OCI-M2 (cell line): ENCODE results near the gene PIGS.

ENCODE experiments used
- DNase-seq: peaks from one replicate; lab custom pipeline; 2025; ENCODE audit not compliant: unreplicated experiment; lab: John Stamatoyannopoulos, UW

The PIGS gene

DNA sequence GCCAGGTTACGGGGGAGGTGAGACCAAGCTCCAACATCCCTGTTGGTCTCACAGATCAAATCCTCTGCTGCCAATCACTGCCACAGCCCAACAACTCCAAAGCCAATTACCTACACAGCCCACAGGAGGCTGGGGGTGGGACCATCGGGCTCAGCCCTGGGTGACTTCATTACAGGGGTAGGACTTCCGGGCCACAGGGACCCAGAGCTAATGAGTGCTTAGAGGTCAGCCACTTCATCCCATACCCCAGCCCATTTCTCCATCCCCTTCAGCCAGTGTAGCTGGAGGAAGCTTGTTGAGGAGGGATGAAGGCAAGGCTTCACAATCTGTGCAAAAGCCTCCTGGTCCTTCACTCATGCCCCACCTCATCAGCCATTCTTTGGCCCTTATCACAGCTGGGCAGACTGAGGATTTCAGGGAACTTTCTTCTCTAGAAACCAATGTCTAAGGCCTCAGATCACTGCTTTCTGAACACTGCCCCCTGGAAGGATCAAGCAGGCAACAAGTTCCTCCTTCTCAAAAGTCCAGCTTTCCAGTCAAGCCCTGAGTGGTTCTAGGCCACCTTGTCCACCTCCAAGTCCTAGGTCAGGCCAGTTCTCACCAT is 59.4 kb downstream of the PIGS start:
- DNase-seq, result no peak

DNA sequence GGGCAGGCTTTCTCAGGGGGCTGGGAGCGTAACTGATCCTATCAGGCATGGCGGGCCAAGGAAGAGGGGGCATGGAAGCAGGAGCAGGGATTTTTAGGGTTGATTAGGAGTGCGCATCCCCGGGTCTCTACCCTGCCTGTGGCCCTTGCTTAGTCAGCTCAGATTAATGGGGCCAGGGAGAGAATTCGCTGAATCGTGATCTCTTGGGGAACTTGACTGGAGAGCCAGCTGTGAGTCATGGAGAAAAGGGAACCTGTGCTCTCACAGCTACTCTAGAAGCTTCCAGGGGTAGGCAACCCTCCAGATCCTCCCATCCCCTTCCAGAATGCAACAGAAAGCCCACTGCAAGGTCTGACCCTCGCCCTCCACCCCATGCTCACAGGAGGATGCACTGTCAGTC is 61.5 kb downstream of the PIGS start:
- no peak for DNase-seq

DNA sequence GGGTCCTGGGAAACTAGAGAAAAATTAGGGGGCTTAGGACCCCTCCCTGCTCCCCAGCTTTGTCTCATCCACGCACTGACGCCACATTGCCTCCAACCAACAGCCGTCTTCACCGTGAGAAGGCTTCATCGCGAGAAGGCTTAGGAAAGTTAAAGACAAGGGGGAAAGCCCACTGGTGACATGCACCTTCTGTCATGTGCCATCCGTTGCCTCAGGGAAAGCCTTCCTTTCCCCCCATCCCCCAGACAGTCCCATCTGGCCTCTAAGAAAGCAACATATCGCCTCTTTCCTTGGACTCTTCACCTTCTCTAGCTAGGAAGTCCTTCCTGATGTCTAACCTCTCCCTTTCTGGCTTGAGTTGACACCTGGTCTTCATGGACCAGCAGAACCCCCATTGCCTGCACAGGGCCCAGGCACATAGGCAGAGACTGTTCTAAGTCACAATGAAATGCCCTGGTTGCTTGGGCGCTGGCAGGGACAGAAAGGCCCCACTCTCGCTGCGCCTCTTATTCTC is 63.1 kb downstream of the PIGS start:
- DNase-seq, result no peak

DNA sequence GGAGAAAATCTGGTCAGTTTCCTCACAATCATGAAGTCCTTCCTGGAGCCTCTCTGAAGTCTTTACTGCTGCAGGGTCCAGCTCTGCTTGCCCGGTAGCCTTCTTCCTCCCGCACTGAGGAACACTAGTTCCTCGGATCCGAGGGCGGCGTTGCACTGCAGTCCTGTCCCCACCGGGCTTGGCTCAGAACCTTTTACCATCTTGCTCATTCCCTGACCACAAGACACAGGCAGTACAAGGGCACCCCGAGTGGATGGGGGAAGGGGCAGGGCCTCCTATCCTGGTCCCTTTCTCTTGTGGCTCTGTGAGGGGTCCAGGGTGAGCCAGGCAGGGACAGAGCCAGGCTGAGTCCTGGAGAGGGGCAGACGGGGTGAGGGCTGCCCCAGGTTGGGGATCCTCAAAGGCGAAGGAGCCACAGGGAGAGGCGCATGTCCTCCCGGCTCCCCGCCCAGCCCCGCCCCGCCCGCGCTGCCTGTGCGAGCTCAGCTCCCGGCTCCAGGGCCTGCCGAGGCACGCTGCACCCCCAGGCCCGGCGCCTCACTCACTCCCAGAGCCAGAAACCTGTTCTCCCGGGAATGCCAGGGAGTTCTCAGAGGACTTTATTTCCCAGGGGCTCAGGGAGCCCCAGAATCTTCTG is 63.6 kb downstream of the PIGS start:
- no peak for DNase-seq

DNA sequence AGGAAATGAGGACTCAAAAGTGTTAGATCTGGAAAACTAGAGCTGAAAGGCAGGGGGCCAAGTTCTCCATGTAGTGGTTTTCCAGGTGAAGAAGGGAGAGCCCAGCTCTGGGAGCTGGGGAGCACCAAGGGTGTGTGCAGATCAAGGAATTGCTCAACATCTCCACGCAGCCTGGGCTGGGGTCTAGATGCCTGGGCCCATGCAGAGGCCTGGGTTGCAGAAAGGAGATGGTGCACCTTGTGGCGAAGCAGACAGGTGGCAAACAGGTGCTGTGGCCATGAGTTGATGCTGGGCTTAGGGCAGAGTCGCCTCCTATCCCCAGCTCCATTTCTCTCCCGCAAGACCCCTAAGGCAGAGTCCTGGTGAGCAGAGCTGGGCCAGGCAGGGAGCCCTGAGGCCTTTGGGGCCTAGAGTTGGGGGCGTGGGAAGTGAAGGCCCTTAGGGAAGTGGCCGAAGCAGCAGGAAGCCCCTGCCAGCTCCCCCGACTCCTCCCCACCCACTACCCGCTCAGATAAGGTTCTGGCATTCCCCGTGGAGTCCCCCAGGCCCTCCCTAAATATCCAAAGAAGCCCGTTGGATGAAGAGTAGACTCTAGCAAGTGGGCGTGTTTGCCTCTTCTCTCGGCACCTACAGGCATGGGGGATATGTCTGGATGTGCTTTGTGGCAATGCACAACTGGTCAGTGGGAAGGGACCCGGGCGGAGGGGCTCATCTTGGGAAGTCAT is 64.4 kb downstream of the PIGS start:
- DNase-seq, result no peak

DNA sequence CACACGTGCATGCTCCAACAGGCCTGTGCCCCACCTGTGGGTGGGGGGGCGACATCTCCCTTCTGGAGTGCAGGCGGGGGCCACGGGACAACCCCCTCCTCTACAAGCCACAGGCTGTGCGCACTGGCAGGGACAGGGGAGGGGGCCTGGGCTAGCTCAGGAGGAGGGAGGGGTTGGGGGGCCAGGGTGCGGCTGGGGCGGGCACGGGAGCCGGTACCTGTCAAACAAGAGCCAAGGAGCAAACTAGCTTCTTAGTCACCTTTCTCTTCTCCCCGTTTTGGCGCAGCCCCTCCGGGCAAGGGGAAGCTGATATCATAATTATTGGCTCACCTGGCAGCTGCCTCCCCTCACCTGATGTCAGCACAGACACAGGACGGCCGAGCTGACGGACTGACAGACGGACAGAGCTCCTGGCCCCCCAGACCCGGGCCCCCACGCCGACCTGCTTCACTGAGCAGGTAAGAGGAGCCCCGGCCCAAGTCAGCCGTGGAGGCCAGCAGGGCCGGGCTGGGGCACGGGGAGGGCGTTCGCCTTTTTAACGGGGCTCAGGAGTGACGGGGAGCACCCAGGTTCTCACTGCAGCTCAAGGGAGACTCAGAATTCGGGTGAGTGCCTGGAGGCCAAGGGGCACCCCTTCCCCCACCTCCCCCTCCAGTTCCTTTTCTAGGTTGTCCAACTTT is 65.2 kb downstream of the PIGS start, which contains the start of gene FOXN1:
FOXN1 (plus strand) TSS at position 363 of the 680 bp plus-strand sequence. CDS start 17,622 bp downstream, outside the sequence.
- DNase-seq, result no peak

DNA sequence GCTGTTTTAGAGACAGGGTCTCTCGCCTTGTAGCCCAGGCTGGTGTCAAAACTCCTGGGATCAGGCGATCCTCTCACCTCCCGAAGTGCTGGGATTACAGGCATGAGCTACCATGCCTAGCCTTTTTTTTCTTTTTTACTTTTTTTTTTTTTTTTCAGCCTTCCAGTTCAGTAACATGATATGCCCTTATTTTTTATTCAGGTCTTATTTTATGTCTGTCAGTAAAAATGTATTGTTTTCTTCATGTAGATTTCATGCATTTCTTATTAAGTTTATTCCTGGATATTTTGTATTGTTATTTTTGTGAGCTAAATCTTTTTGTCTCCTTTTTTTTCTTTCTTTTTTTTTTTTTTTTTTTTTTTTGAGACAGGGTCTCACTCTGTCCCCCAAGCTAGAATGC is 67.9 kb downstream of the PIGS start:
- DNase-seq, result no peak
